ENCODE results near the gene ADI1. TPM values are rescaled to one million over a fixed set of nuclear protein-coding genes. Genes with fewer than 3 reads are reported as not detected.

ADI1 gene
- total RNA-seq, 4 donors from 2014 or later = 61.9 to 106 (median 82.9) TPM

DNA sequence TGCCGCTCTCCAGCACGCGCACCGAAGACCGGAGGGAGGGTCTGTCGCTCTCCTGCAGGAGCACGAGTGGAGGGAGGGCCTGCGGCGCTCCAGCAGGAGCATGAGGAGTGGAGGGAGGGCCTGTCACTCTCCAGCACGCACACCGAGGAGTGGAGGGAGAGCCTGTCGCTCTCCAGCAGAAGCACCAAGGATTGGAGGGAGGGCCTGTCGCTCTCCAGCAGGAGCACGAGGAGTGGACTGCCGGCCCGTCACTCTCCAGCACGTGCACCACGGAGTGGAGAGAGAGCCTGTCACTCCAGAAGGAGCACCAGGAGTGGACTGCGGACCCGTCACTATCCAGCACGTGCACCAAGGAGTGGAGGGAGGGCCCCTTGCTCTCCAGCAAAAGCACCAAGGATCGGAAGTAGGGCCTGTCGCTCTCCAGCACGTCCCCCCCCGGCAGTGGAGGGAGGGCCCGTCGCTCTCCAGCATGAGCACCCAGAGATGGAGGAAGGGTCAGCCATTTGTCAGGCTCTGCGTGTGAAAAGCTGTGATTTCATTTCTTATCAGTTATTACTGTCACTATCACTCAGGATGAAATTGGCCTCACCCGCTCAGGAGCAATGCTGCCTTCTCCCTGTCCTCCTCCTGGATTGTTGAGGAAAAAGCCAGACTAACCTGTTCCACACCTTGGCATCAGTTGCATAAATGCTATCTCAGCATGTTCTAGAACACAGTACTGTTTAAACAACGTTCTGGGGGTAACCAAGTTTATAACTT lies 35.9 kb downstream of the ADI1 start:
- WGBS, 2 donors (ENCODE audit: low coverage in 1 of 2) = 48 to 72% methylated on average over 3 to 8 of the region's 30 CpGs
- Histone ChIP-seq H3K4me1 (peaks cover 0 to 13% (median 0%) of the 10 kb centered on the region in 3 donors), H3K27me3 (no peaks in the 10 kb centered on the region), H3K36me3 (peaks cover 0 to 70% of the 10 kb centered on the region in 2 donors), H3K27ac (peak overlapping the region in 1 of 4 donors; percentile 50), H3K4me3 (no peak overlapping the region), H3K9me3 (no peaks in the 10 kb centered on the region)
- TF ChIP-seq, protein P1, sequence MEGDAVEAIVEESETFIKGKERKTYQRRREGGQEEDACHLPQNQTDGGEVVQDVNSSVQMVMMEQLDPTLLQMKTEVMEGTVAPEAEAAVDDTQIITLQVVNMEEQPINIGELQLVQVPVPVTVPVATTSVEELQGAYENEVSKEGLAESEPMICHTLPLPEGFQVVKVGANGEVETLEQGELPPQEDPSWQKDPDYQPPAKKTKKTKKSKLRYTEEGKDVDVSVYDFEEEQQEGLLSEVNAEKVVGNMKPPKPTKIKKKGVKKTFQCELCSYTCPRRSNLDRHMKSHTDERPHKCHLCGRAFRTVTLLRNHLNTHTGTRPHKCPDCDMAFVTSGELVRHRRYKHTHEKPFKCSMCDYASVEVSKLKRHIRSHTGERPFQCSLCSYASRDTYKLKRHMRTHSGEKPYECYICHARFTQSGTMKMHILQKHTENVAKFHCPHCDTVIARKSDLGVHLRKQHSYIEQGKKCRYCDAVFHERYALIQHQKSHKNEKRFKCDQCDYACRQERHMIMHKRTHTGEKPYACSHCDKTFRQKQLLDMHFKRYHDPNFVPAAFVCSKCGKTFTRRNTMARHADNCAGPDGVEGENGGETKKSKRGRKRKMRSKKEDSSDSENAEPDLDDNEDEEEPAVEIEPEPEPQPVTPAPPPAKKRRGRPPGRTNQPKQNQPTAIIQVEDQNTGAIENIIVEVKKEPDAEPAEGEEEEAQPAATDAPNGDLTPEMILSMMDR (IDR thresholded peaks at IDR 0.05) = no peak
- TF ChIP-seq POLR2A (IDR thresholded peaks at IDR 0.05) = no peak
- TF ChIP-seq EP300 (IDR thresholded peaks at IDR 0.05) = no peak
- TF ChIP-seq POLR2AphosphoS5 (IDR thresholded peaks at IDR 0.05) = no peak
- ATAC-seq = peak; percentile 86

DNA sequence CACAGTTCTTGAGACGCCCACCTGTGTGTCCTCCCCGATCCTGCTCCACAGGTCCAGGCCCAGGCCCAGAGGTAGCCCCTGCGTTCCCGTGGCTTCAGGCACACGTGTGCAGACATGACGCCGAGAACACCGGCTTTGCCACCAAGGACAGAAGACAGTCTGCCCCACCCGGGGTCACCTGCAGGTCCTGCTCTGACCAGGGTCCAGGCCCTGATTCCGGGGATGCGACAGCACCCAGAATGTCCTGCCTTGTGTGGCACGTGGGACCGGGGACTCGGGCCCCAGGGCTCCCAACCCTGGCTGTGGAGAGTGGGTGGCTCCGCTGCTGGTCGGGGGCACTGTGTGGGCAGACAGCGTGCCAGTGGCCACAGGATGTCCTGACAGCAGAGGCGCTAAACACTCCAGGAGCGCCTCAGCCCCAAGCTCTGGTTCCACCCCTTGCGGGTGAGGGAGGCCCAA lies 36.9 kb downstream of the ADI1 start:
- Histone ChIP-seq H3K9me3 (no peaks in the 10 kb centered on the region), H3K4me1 (peaks cover 0 to 13% (median 0%) of the 10 kb centered on the region in 3 donors), H3K27ac (peak overlapping the region in 1 of 4 donors; percentile 50), H3K36me3 (peaks cover 0 to 78% of the 10 kb centered on the region in 2 donors), H3K27me3 (no peaks in the 10 kb centered on the region), H3K4me3 (no peak overlapping the region)
- WGBS, 2 donors (ENCODE audit: low coverage in 1 of 2) = 82 to 100% methylated on average over 1 to 2 of the region's 20 CpGs
- ATAC-seq = no peak
- TF ChIP-seq EP300 (IDR thresholded peaks at IDR 0.05) (no peak), POLR2AphosphoS5 (IDR thresholded peaks at IDR 0.05) (no peak), POLR2A (IDR thresholded peaks at IDR 0.05) (no peak)
- TF ChIP-seq, protein P1 (IDR thresholded peaks at IDR 0.05) = no peak

DNA sequence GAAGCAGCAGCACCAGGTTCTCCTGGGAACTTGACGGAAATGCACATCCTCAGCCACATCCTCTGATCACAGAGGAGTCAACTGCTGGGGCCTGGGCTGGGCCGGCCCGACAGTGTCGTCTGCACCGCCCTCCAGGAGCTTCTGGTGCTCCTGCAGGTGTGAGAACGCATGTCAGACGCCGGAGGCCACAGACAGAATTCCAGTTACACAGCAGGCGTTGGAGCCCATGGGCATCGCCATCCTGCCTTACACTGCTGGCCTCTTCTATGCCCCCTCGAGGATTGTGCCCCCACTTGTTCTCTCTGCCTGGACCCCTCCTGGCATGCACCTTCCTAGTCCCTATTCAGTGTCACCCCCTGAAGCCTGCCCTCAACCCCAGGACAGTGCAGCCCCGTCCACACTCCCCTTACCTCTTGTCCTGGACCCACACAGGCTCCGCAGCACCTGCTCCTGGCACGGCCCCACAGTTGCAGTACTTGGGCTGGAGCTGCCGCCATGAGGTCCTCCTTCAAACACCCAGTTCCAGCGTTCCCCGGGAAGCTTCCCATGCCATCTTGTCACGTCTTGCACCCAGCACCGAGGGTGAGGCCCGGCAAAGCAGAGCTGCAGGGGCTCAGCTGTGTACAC lies 37.5 kb downstream of the ADI1 start:
- TF ChIP-seq POLR2A (IDR thresholded peaks at IDR 0.05) (no peak), POLR2AphosphoS5 (IDR thresholded peaks at IDR 0.05) (no peak), EP300 (IDR thresholded peaks at IDR 0.05) (no peak)
- TF ChIP-seq, protein P1 (IDR thresholded peaks at IDR 0.05) = no peak
- no peak for ATAC-seq
- Histone ChIP-seq H3K9me3 (no peaks in the 10 kb centered on the region), H3K4me3 (no peak overlapping the region), H3K27me3 (no peaks in the 10 kb centered on the region), H3K4me1 (peaks cover 0 to 13% (median 0%) of the 10 kb centered on the region in 3 donors), H3K36me3 (peaks cover 0 to 80% of the 10 kb centered on the region in 2 donors), H3K27ac (no peak overlapping the region)
- 100% methylated on average over 7 of the region's 20 CpGs; no CpG with 5 or more reads in 1 of the 2 donors for WGBS, 2 donors (ENCODE audit: low coverage in 1 of 2)

DNA sequence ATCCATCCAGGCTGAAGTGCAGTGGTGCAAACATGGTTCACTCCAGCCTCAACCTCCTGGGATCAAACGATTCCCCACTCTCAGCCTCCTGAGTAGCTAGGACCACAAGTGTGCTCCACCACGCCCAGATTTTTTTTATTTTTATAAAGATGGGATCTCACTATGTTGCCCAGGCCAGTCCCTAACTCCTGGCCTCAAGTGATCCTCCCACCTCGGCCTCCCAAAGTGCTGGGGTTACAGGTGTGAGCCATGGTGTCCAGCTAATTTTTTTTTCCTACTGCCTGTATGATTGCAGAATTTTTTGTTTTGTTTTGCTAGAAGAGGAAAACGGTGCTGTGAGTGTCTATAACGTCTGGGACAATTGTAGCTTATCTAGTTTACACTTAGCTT lies 38.3 kb downstream of the ADI1 start:
- 81 to 91% methylated on average over 5 of the region's 5 CpGs for WGBS, 2 donors (ENCODE audit: low coverage in 1 of 2)
- H3K4me3 ChIP-seq = no peak overlapping the region
- no peaks in the 10 kb centered on the region for H3K9me3 ChIP-seq
- ATAC-seq = no peak
- H3K27ac ChIP-seq = no peak overlapping the region
- H3K4me1 ChIP-seq = peaks cover 0 to 13% (median 0%) of the 10 kb centered on the region in 3 donors
- H3K36me3 ChIP-seq = peaks cover 0 to 83% of the 10 kb centered on the region in 2 donors
- H3K27me3 ChIP-seq = no peaks in the 10 kb centered on the region
- TF ChIP-seq POLR2A (IDR thresholded peaks at IDR 0.05) = no peak

DNA sequence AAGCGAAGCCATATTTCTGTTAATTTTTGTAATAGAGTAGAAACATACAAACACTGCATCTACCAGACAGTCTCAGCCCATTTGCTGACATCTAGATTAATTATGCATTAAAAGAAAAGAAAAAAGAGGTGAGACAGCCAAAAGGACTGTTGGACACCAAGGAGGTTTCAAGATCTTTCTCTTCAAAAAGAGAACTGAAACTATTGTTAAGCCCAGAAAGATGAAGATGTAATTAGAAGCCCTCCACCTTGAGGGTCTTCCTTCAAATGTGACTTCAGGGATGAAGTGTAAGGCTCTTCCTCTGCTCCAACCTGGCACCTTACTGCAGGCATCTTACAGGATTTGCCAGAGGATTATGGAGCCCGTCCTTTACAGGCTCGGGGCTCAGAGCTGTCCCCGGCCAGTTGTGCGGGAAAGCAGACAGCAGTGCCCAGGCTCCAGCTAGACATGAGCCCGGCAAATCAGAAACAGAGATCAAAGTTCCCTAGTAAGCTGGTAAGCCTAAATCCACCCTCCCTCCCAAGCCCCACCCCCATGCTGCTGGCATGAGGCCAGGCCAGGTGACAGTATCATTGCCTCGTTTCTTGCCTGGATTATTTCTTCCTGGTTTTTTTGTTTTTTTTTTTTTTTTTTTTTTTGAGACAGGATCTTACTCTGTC lies 38.9 kb downstream of the ADI1 start:
- peaks cover 0 to 83% of the 10 kb centered on the region in 2 donors for H3K36me3 ChIP-seq
- peaks cover 0 to 13% (median 0%) of the 10 kb centered on the region in 3 donors for H3K4me1 ChIP-seq
- peak overlapping the region in 2 of 4 donors; percentile 47 to 51 for H3K27ac ChIP-seq
- ATAC-seq = no peak
- H3K27me3 ChIP-seq = no peaks in the 10 kb centered on the region
- no peak overlapping the region for H3K4me3 ChIP-seq
- TF ChIP-seq, protein P1 (IDR thresholded peaks at IDR 0.05) = no peak
- WGBS, 2 donors (ENCODE audit: low coverage in 1 of 2) = 38 to 55% methylated on average over 2 to 6 of the region's 7 CpGs
- H3K9me3 ChIP-seq = no peaks in the 10 kb centered on the region

Measured in gastroesophageal sphincter (tissue), 4 donors.